K562 (cell line): Measurements from ENCODE around the gene OOSP2. TPM values are rescaled to one million over a fixed set of nuclear protein-coding genes. Genes with fewer than 3 reads are reported as not detected.

Source experiments
- ATAC-seq: fragments of 200-7000 bp; cut with Tn5 transposase; 3 replicates; pipeline ENCODE4 v1.9.1; 2020; ENCODE audit warnings: moderate library complexity
- BruUV-seq: library from RNA; stranded (reverse); fragments of 400-500 nt; replicated peaks from 2 replicates; lab custom pipeline; 2021; lab: Mats Ljungman, UMichigan
- CTCF ChIA-PET: fragments of 300-600 bp; formaldehyde crosslinking; extraction: SDS; loops from one replicate; lab custom pipeline; 2021; ENCODE audit warnings: low intra/inter-chr PET ratio; lab: Yijun Ruan, JAX
- POLR2A ChIA-PET: fragments of 300-600, 350-650 bp; sonication (Branson Sonifier 250); formaldehyde crosslinking; extraction: SDS; loops from one replicate; lab custom pipeline; 2021; ENCODE audit warnings: antibody characterized with exemption, inconsistent platforms; lab: Yijun Ruan, JAX
- DNase-seq, 4 experiments: peaks; one replicate each; pipeline versions ENCODE4 v3.0.0 to v3.0.0-alpha.2; 2011 to 2018; ENCODE audit warnings: low spot score in 3 of 4, mixed read lengths in 3 of 4; ENCODE audit errors: extremely low read depth in 1 of 4
- FAIRE-seq: peaks from 2 replicates; lab custom pipeline; 2011; peaks lifted over from hg19 to GRCh38; lab: Jason Lieb, UNC
- H2AFZ ChIP-seq: 2 replicates; pipeline ENCODE4 v1.6.0; 2011; ENCODE audit warnings: low read depth, low read length, control low read depth, inconsistent platforms
- H3K27ac ChIP-seq: fragments of 200-600 bp; 3 replicates; pipeline ENCODE4 v1.8.0; 2011; ENCODE audit warnings: low read depth, mild to moderate bottlenecking, control low read depth, inconsistent platforms, low read length, moderate library complexity, mixed read lengths; ENCODE audit errors: extremely low read depth
- H3K27me3 ChIP-seq, 2 experiments: fragments of 300-600 bp in 1 of 2; 2 replicates in 1 of 2; 3 replicates in 1 of 2; pipeline versions ENCODE4 v1.6.0 to v1.8.0; 2011; ENCODE audit warnings: inconsistent platforms in 2 of 2, low read length in 2 of 2, mild to moderate bottlenecking in 1 of 2, mixed read lengths in 1 of 2, moderate library complexity in 1 of 2; ENCODE audit not compliant: control insufficient read depth in 2 of 2, insufficient read depth in 2 of 2
- H3K36me3 ChIP-seq: fragments of 300-600 bp; 3 replicates; pipeline ENCODE4 v1.8.0; 2011; ENCODE audit warnings: mild to moderate bottlenecking, low read length, inconsistent platforms; ENCODE audit not compliant: control insufficient read depth, insufficient read depth
- H3K4me1 ChIP-seq, 2 experiments: fragments of 200-600 bp in 1 of 2; replicated peaks in 1 of 2; 2 replicates in 1 of 2; 3 replicates in 1 of 2; pipeline versions ENCODE4 v1.5.1 to v1.8.0; 2011; ENCODE audit warnings: inconsistent platforms in 2 of 2, low read length in 2 of 2, mild to moderate bottlenecking in 1 of 2, mixed read lengths in 1 of 2, moderate library complexity in 1 of 2; ENCODE audit not compliant: control insufficient read depth in 2 of 2, insufficient read depth in 2 of 2
- H3K4me2 ChIP-seq: 2 replicates; pipeline ENCODE4 v1.6.1; 2011; ENCODE audit warnings: low read length, control low read depth, inconsistent platforms, mixed read lengths; ENCODE audit not compliant: insufficient read depth
- H3K4me3 ChIP-seq: fragments of 200-600 bp; sonication (generic), shearing (Covaris generic); 2 replicates; pipeline ENCODE4 v1.5.1; 2016; ENCODE audit warnings: control low read depth, inconsistent platforms
- H3K79me2 ChIP-seq: fragments of 200-600 bp; 3 replicates; pipeline ENCODE4 v1.8.0; 2011; ENCODE audit warnings: low read length, inconsistent platforms; ENCODE audit not compliant: control insufficient read depth, insufficient read depth
- H3K9ac ChIP-seq, 2 experiments: 2 replicates each; pipeline versions ENCODE4 v1.6.0 to v1.6.1; 2011; ENCODE audit warnings: low read depth in 2 of 2, low read length in 2 of 2, control low read depth in 1 of 2, inconsistent platforms in 1 of 2, mild to moderate bottlenecking in 1 of 2, mixed read lengths in 1 of 2; ENCODE audit not compliant: insufficient read depth in 1 of 2
- H3K9me1 ChIP-seq: one replicate; pipeline ENCODE4 v1.6.0; 2011; ENCODE audit warnings: inconsistent platforms, mild to moderate bottlenecking, low read length, moderate library complexity; ENCODE audit not compliant: control insufficient read depth, insufficient read depth
- H3K9me3 ChIP-seq: replicated peaks from 2 replicates; pipeline ENCODE4 v1.5.1; 2011; ENCODE audit warnings: low read depth, low read length, inconsistent platforms; ENCODE audit not compliant: control insufficient read depth, insufficient read depth
- H4K20me1 ChIP-seq: replicated peaks from 2 replicates; pipeline ENCODE4 v1.6.1; 2011; ENCODE audit warnings: low read length, inconsistent platforms, mixed read lengths; ENCODE audit not compliant: control insufficient read depth, insufficient read depth
- ATF3 ChIP-seq, 2 experiments: fragments of 450-650 bp in 1 of 2; sonication (generic) in 1 of 2; formaldehyde crosslinking in 1 of 2; IDR thresholded peaks in 1 of 2; conservative IDR thresholded peaks in 1 of 2; 2 replicates each; pipeline versions ENCODE4 v1.6.1 to v1.8.1; 2016 to 2023; ENCODE audit warnings: mild to moderate bottlenecking in 2 of 2, moderate library complexity in 2 of 2, inconsistent platforms in 1 of 2, missing genetic modification reagents in 1 of 2
- CEBPB ChIP-seq: fragments of 450-650 bp; IDR thresholded peaks from 2 replicates; pipeline ENCODE4 v1.6.1; 2016; ENCODE audit warnings: missing genetic modification characterization, missing compliant biosample characterization
- EP300 ChIP-seq: IDR thresholded peaks from 2 replicates; pipeline ENCODE4 v1.6.1; 2012; ENCODE audit warnings: low read length, improper control_type of control experiment
- FOXP4 ChIP-seq: sonication (generic); formaldehyde crosslinking; IDR thresholded peaks from 2 replicates; pipeline ENCODE4 v1.8.0; 2022; ENCODE audit warnings: mild to moderate bottlenecking, missing genetic modification reagents, borderline replicate concordance
- GTF2E2 ChIP-seq: fragments of 200-800 bp; sonication (Bioruptor generic); IDR thresholded peaks from 2 replicates; pipeline ENCODE4 v1.6.1; 2016; ENCODE audit warnings: missing genetic modification characterization, missing compliant biosample characterization
- IRF9 ChIP-seq: fragments of 450-650 bp; IDR thresholded peaks from 2 replicates; pipeline ENCODE4 v1.6.1; 2016; ENCODE audit warnings: missing biosample characterization, missing genetic modification characterization
- LEF1 ChIP-seq: fragments of 450-650 bp; IDR thresholded peaks from 2 replicates; pipeline ENCODE4 v1.6.1; 2016; ENCODE audit warnings: mild to moderate bottlenecking
- NFE2 ChIP-seq: IDR thresholded peaks from 2 replicates; pipeline ENCODE4 v1.6.1; 2014; ENCODE audit warnings: antibody characterized with exemption, low read depth
- RAD21 ChIP-seq, 2 experiments: fragments of 250-450 bp in 1 of 2; fragments of 450-650 bp in 1 of 2; sonication (Bioruptor Pico) in 1 of 2; formaldehyde crosslinking in 1 of 2; IDR thresholded peaks in 1 of 2; conservative IDR thresholded peaks in 1 of 2; 2 replicates each; pipeline versions ENCODE4 v1.4.0 to v1.8.0; 2020 to 2022; ENCODE audit warnings: mild to moderate bottlenecking in 2 of 2, moderate library complexity in 1 of 2
- RUNX1 ChIP-seq: sonication (generic); IDR thresholded peaks from 2 replicates; pipeline ENCODE4 v1.6.1; 2016; ENCODE audit warnings: antibody characterized with exemption, low read depth
- SMAD4 ChIP-seq: fragments of 250-450 bp; sonication (Bioruptor Pico); conservative IDR thresholded peaks from 2 replicates; pipeline ENCODE4 v1.8.0; 2021; ENCODE audit warnings: inconsistent platforms, mild to moderate bottlenecking, moderate library complexity
- SMARCE1 ChIP-seq: fragments of 450-650 bp; IDR thresholded peaks from 2 replicates; pipeline ENCODE4 v1.7.1; 2016; ENCODE audit warnings: mild to moderate bottlenecking
- SOX6 ChIP-seq: fragments of 450-650 bp; IDR thresholded peaks from 2 replicates; pipeline ENCODE4 v1.6.1; 2014; ENCODE audit warnings: mild to moderate bottlenecking
- TBL1XR1 ChIP-seq, 2 experiments: IDR thresholded peaks; 2 replicates each; pipeline ENCODE4 v1.6.1; 2012; ENCODE audit warnings: improper control_type of control experiment in 2 of 2, low read length in 2 of 2, mild to moderate bottlenecking in 1 of 2
- TEAD4 ChIP-seq, 2 experiments: sonication (generic) in 1 of 2; formaldehyde crosslinking in 1 of 2; IDR thresholded peaks; 2 replicates each; pipeline versions ENCODE4 v1.6.1 to v1.8.0; 2012 to 2022; ENCODE audit warnings: borderline replicate concordance in 1 of 2, inconsistent platforms in 1 of 2, low read length in 1 of 2, mild to moderate bottlenecking in 1 of 2, missing genetic modification reagents in 1 of 2
- ZNF124 ChIP-seq: sonication (generic); formaldehyde crosslinking; IDR thresholded peaks from 2 replicates; pipeline ENCODE4 v1.8.1; 2022; ENCODE audit warnings: missing genetic modification reagents
- ZNF239 ChIP-seq: fragments of 250-450 bp; sonication (Bioruptor Pico); IDR thresholded peaks from 2 replicates; pipeline ENCODE4 v1.4.0; 2020; ENCODE audit warnings: mild to moderate bottlenecking
- WGBS: fragments of 100-300 bp; shearing (Covaris generic); methylation state at CpG from one replicate; pipeline ENCODE4 v1.1.6; 2016; ENCODE audit warnings: low coverage, mixed read lengths; ENCODE audit not compliant: insufficient coverage; ENCODE audit errors: missing lambda C conversion rate; 5-methylcytosine and 5-hydroxymethylcytosine counted together
- in situ Hi-C: fragments of 300-500 bp; cut with MboI; formaldehyde crosslinking; loops from 4 replicates; pipeline ENCODE4 v1.15.0; 2018; ENCODE audit warnings: inconsistent platforms, mixed read lengths
- intact Hi-C: fragments of 100-400 bp; cut with micrococcal nuclease; formaldehyde crosslinking; loops from 2 replicates; pipeline ENCODE4 v1.14.2; 2022
- polyA plus RNA-seq, 8 experiments: library from polyadenylated mRNA; depleted of rRNA in 4 of 8; stranded (reverse) in 5 of 8; unstranded in 3 of 8; fragments of >200 nt; fragmentation: Nextera tagmentation in 2 of 8; fragmentation: Illumina TruSeq in 1 of 8; extraction: Ambion mirVana in 2 of 8; extraction: Trizol in 1 of 8; gene quantifications; 2 replicates each; pipeline versions ENCODE4 v1.2.1 to v1.2.3, GENCODE V29; 2011 to 2014; ENCODE audit warnings: inconsistent platforms in 1 of 8, missing spikeins in 1 of 8
- total RNA-seq, 7 experiments: library from RNA; depleted of rRNA in 6 of 7; stranded (reverse); fragments of >200 nt in 6 of 7; fragmentation: Illumina TruSeq in 2 of 7; extraction: Trizol in 2 of 7; gene quantifications; 2 replicates each; pipeline versions ENCODE4 v1.2.1 to v1.2.3, GENCODE V29; 2011 to 2021; ENCODE audit warnings: low replicate concordance in 1 of 7

The OOSP2 gene
- total and polyA plus RNA-seq, 9 of the 15 experiments (the other 6 are each of a cell fraction or from before 2014, with no cell fraction given) = 0.14 to 1.5 (median 0.32) TPM; not detected in 4

- Histone ChIP-seq H3K36me3 (no peaks in the 10 kb centered on the region), H3K27me3 (no peaks in the 10 kb centered on the region), H4K20me1 (no peaks in the 10 kb centered on the region), H3K9me3 (no peaks in the 10 kb centered on the region), H2AFZ (peak within 1 kb of the TSS; percentile 64), H3K4me2 (peak within 1 kb of the TSS; percentile 66), H3K27ac (peak within 1 kb of the TSS; percentile 62; the same call in 2 of the 3 replicates), H3K4me3 (peak within 1 kb of the TSS; percentile 19; the same call in 1 of the 2 replicates), H3K79me2 (peaks cover 18% of the 10 kb centered on the region; the same call in 2 of the 3 replicates), H3K9ac (peak within 1 kb of the TSS; percentile 14 to 31; a peak in 2 of 4 replicates), H3K9me1 (no peaks in the 10 kb centered on the region), H3K4me1 (peaks cover 3 to 25% of the 10 kb centered on the region in 2 experiments; a peak in 4 of 5 replicates)
- DNase-seq (peak; percentile 20 to 76 (median 34)), ATAC-seq (peak; percentile 90), FAIRE-seq (peak; percentile 81)
- intact Hi-C loops = loop anchor here (1.0 to 10.0 kb wide), 3 partner anchors 66 to 302 kb away; partner anchors contain the start of gene STX3
- ChIA-PET POLR2A (interaction anchor here (0.6 kb wide), 1 partner anchor 359 kb away, joined by 4 read pairs; no protein-coding TSS in a partner anchor), CTCF (no interaction called here)
- 2% methylated on average over 8 of the region's 8 CpGs for WGBS
- in situ Hi-C loops = no loop called here
- no TSS peak for BruUV-seq
- TF ChIP-seq RAD21 (CRISPR knock-in tag; conservative IDR thresholded peaks at IDR 0.05 in 1 of 2, IDR thresholded peaks at IDR 0.05 in 1 of 2) = peak in 1 of 2 experiments; percentile 47
- peak; percentile 89 for TF ChIP-seq TEAD4 (IDR thresholded peaks at IDR 0.05; ENCODE audit: low read length)
- no peak for TF ChIP-seq TEAD4 (CRISPR knock-in tag; IDR thresholded peaks at IDR 0.05; ENCODE audit: borderline replicate concordance)
- peak; percentile 78 for TF ChIP-seq EP300
- TF ChIP-seq ZNF124 (CRISPR knock-in tag) = no peak
- 0 out of 2 replicates have a peak, but pooled peaks have one; percentile 15 for TF ChIP-seq RUNX1
- peak; percentile 3; the same call in 1 of the 2 replicates for TF ChIP-seq NFE2
- TF ChIP-seq TBL1XR1 (IDR thresholded peaks at IDR 0.05; ENCODE audit: low read length in 2 of 2) = peak in 1 of 2 experiments; percentile 65; a peak in 2 of 4 replicates
- TF ChIP-seq GTF2E2 (tag) = 0 out of 2 replicates have a peak, but pooled peaks have one; percentile 23
- TF ChIP-seq ATF3 (IDR thresholded peaks at IDR 0.05) = peak; percentile 61; the same call in 1 of the 2 replicates
- no peak for TF ChIP-seq ATF3 (CRISPR knock-in tag; conservative IDR thresholded peaks at IDR 0.05)
- peak; percentile 44; the same call in 1 of the 2 replicates for TF ChIP-seq ZNF239 (CRISPR knock-in tag)
- 0 out of 2 replicates have a peak, but pooled peaks have one; percentile 35 for TF ChIP-seq LEF1
- peak; percentile 97 for TF ChIP-seq CEBPB
- TF ChIP-seq SMARCE1 = peak; percentile 46; the same call in 1 of the 2 replicates
- TF ChIP-seq SOX6 = peak; percentile 90
- TF ChIP-seq IRF9 = peak; percentile 69
- TF ChIP-seq FOXP4 (CRISPR knock-in tag) = no peak
- TF ChIP-seq SMAD4 (CRISPR knock-in tag) = peak; percentile 89
These were observed 16.2 kb downstream of the OOSP2 start, which contains the start of gene MS4A3 for GRCh38 chr11:60056349-60056969. Gene MS4A3, plus strand, starts transcription at chr11:60056665. Its CDS starts 4,496 bp downstream, at chr11:60061161.
